NCI-H1417 treated with DMSO at 0.1 percent for 48 hours (cell line): ENCODE measurements around the gene PPP5C.
"Not testable (repeated sequence)": the region's sequence is repeated elsewhere in the genome, so short reads cannot be mapped to it uniquely, and the experiment has no call there.

ENCODE experiments used
- DNase-seq: peaks from one replicate; lab custom pipeline; 2025; lab: John Stamatoyannopoulos, UW

PPP5C gene

DNA sequence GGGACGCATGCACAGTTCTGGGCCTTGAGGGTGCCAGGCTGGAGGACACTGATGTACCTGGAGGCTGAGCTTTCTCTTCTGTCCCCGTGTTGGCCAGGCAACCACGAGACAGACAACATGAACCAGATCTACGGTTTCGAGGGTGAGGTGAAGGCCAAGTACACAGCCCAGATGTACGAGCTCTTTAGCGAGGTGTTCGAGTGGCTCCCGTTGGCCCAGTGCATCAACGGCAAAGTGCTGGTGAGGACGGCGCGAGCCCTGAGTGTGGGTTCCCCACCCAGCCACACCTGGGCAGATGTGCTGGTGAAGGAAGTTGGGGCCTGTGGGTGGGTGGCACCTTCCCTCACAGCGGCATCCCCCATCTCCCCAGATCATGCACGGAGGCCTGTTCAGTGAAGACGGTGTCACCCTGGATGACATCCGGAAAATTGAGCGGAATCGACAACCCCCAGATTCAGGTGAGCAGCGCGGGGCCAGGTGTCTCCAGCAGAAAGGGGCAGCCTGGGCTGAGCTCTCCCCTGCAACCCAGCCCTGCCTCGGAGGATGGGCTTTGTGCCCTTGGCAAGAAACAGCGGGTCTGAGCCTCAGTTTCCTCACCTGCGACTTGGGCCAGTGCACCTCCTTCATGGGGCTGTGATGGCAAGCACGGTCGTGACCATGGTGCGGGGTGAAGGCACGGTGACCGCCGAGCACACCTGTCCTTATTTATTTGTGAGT, 40.3 kb downstream of the PPP5C start:
- no peak for DNase-seq

GRCh38 chr19:46387713-46388130, 40.8 kb downstream of the PPP5C start:
- DNase-seq, result no peak

- DNase-seq, result no peak
These were observed 41.6 kb downstream of the PPP5C start for GRCh38 chr19:46388311-46389095.

DNA sequence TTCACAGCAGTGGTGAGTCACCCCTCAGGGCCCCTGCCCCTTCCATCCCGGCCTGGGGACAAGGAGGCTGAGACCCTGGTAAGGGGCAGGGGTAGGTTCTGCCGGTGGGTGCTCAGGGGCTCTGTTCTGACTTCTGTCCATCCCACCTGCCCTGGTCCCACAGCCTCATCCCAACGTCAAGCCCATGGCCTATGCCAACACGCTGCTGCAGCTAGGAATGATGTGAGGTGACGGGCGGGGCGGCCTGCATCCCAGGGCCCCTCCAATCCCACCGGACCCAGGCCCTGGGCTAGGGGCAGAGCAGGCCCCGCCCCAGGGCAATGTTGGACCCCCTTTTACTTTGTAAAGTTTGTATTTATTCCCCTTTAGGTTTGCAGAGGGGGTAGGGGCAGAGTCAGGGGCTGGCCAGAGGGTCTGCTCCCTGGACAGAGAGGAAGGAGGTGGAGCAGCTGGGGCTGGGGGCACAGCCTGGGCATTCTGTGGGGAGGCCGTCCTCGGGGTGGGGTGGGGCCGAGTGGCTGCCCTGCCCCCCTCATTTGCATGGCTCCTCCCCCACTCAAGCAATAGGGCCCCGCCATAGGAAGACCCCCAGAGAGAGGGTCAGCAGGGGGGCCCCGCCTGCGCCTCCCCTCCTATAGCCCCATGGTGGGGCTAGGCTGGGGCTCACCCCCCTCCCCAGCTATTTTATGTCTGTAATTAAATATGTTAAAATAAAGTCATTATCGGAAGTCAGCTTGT, 43.4 kb downstream of the PPP5C start:
- no peak for DNase-seq

DNA sequence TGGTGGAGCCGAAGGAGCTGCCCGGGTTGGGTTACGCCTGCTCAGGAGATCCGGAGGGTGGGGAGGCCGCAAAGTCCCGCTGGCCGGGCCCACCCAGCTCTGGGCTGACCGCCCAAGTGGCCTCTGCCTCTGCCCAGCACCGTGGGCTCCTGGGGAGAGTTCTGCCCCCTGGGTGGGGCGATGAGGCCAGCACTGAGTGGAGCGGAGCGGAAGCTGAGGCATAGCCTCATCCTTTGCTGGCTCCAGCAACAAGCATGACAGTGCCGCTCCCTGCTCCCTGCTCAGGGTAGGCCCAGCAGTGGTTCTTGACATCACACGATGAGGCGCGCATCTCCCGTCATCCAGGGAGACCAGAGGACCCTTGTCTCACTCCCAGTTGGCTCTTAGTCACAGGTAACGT, 44.0 kb downstream of the PPP5C start:
- DNase-seq, result no peak

DNA sequence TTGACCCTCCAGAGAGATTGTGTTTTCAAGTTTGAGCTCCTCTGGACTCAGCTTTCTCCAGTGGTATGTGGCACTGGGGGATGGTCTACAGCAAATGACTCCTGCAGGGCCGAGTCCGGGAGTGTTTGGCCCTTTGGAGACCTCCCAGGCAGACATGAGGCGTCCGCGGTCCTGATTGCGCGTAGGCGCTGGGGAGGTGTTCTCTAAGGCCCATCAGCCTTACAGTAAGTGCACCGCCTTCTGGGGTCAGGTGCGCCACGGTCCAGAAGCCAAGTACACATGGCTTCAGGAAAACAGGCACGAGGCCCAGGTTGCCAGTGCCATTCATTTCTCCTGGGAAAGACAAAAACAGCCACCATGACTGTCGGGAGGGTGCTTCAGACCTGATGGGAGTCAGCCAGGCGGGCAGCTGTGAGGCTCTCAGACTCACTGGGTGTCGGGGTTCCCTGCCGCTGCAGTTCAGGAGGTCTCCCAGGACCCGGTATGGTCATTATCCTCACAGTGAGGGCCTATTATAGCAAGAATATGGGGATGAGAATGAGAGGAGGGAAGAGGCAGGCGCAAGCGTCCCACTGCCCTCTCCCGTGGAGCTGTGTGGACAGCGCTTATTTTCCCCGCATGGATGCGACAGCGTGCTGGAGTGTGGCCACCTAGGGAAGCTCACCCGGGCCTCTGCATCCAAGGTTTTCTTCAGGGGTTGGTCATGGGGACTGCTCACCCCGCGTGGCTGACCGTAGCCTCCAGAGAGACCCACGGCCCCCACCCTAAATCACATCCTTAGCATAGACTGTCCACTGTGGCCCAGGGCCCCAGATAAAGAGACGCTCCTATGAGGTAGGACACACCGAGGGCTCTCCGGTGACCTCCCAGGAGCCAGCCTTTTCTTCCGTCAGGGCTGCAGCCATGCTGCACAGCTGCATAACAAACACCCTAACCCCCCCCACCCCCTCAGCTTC, 44.7 kb downstream of the PPP5C start:
- no peak for DNase-seq

GRCh38 chr19:46392252-46392801, 45.4 kb downstream of the PPP5C start:
- DNase-seq, result no peak

- DNase-seq, result no peak
These were observed 46.0 kb downstream of the PPP5C start for GRCh38 chr19:46392837-46393236.

DNA sequence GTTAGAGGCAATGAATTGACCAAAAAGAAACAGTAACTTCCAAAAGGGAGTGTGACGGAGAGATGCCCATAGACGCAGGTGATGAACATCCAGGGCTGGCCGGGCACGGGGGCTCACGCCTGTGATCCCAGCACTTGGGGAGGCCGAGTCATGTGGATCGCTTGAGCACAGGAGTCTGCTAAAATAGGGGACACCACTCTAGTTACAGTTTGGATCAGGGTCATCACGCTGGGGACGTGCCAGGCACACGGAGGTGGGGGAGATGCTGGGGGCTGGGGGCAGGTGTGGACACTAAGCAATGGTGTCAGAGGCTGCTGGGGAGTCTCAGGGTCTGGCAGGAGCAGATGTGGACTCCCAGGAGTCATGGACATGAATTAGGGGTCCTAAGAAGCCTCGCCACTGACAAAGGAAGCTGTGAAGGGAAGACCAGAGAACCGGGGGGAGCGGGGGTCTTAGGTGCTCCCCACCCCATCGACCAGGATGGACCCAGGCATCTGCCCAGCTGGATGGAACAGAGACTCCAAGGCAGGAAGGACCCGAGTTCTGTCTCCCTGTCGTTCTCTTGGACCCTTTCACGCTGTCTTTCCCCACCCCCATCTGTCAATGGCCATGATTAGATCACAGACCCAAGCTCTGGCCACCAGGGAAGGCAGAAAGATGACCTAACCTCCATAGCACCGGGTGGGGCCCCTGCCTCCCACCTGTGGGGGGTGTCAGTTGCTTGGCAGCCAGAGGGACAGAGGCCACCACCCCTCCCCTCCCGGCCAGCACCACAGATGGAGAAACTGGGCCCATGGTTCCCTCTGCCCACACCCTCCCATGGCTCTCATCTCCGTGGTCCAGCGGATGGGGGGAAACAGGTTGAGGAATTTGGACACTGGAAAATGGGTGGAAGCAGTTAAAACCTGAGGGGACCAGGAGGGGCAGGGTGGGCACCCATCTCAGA, 46.8 kb downstream of the PPP5C start:
- no peak for DNase-seq

- no peak for DNase-seq
These were observed 47.5 kb downstream of the PPP5C start for GRCh38 chr19:46394402-46394797.

GRCh38 chr19:46397801-46398479, 51.1 kb downstream of the PPP5C start:
- DNase-seq, result not testable (repeated sequence)

- DNase-seq, result no peak
These were observed 55.8 kb downstream of the PPP5C start for GRCh38 chr19:46402725-46403124.

GRCh38 chr19:46404055-46404752, 57.3 kb downstream of the PPP5C start:
- no peak for DNase-seq

DNA sequence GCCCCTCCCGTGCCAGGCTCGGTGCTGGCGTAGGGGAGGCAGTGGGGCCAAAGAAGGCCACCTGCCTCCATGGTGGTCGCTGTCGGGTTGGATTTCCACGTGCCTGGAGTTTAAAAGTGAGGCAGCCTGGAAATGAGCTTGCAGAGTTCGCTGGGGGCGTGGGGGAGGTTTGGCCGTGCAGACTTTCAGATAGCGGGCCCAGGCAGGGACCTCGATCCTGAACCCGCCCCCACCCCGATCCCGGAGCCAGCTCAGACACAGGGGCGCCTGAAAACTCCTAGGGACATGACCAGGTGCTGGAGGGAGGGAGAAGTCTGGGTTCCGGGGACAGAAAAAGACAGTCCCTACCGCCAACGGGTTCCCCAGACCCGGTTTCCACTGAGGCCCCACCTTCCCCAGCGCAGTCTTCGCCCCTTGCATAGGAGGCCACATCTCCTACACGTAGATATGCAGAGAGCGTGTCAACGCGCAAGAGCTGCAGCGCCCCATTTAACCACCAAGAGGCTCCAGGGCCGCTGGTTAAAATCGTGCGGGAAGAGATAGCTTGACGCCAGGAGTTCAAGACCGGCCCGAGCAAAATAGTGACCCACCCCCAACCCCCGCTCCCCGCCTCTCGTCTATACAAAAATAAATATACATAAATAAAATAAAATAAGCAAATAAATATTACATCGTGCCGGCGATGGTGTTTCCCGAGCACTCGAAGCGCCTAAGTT, 58.0 kb downstream of the PPP5C start:
- no peak for DNase-seq

GRCh38 chr19:46406976-46407375, 60.1 kb downstream of the PPP5C start:
- no peak for DNase-seq

DNA sequence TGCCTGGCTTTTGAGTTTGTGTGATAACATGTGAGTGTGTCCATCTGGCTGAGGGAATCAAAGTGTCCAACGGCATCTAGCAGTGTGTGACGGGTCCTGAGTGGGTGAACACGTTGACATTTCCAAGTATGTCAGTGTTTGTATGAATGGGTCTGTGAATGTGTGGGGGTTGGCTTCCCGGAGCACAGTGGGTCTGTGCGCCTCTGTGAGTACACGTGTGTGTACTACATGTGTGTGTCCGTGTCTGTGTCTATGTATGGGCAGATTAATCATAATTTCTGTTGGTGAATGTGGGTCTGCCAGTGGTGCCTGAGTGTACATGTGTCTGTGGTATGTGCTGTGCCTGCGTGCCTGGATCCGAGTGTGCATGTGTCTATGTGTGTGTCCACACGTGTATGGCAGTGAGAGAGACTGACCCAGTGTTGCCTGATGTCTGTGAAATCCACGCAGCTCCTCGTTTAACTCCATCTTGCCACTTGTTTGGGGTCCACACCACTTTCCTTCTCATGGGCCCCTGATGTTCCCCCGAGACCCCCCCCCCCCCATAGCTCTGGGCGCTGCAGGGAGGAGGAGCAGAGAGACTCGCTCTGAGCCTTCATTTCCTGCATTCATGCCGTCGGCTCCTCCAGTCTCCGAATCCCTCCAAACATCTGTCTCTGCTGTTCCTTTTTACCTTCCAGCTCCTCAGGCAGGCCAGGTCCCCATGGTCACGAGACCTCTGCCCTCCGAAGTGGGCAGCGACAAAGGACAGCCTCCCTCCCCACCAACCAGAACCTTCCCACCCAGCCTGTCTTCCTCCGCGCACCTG, 61.2 kb downstream of the PPP5C start:
- DNase-seq, result no peak

GRCh38 chr19:46408664-46409039, 61.8 kb downstream of the PPP5C start:
- DNase-seq, result no peak

DNA sequence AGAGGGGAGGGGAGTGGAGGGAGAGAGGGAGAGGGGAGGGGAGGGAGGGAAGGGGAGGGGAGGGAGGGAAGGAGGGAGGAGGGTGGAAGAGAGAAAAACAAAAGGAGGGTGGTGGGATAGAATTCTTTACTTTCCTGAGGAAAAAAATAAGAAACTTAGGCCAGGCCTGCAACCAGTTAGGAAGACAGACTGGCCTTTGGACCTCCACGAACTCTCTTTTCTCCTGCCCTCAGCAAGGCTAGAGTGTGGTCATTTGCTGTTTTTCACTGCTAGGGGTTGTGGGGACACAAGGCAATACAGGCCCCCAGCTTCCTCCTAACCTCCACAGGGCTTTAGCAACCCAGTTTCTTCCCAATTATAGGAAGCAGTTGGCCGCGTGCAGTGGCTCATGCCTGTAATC, 62.3 kb downstream of the PPP5C start:
- DNase-seq, result no peak
